ENCODE measurements around the gene MAPK10. TPM values are rescaled to one million over a fixed set of nuclear protein-coding genes. Genes with fewer than 3 reads are reported as not detected.

The MAPK10 gene
- total RNA-seq, 1 donor from 2014 or later: 123 TPM

DNA sequence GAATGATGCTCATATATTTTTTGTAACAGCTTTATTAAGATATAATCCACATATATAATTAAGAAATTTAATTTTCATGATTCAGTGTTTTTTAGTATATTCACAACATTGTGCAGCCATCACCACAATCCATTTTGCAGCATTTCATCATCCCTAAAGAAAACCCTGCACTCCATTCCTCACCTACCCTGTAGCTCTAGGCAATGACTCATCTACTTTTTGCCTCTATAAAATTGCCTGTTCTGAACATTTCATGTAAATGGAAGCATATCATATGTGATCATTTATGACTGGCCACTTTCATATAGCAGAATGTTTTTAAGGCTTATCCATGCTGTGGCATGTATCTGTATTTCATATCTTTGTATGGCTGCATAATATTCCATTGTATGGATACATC, 339.9 kb downstream of the MAPK10 start:
- no peak for DNase-seq (ENCODE audit: extremely low spot score in 2 of 2)
- H3K27ac ChIP-seq: no peak overlapping the region
- no peaks in the 10 kb centered on the region for H3K27me3 ChIP-seq
- no peaks in the 10 kb centered on the region for H3K9me3 ChIP-seq
- intact Hi-C loops (cut with DNase I): no loop called here
- TF ChIP-seq POLR2A (IDR thresholded peaks at IDR 0.05) (no peak), POLR2AphosphoS5 (IDR thresholded peaks at IDR 0.05; ENCODE audit: insufficient read depth in 1 of 2, low read depth in 1 of 2) (no peak)
- TF ChIP-seq, protein P1, sequence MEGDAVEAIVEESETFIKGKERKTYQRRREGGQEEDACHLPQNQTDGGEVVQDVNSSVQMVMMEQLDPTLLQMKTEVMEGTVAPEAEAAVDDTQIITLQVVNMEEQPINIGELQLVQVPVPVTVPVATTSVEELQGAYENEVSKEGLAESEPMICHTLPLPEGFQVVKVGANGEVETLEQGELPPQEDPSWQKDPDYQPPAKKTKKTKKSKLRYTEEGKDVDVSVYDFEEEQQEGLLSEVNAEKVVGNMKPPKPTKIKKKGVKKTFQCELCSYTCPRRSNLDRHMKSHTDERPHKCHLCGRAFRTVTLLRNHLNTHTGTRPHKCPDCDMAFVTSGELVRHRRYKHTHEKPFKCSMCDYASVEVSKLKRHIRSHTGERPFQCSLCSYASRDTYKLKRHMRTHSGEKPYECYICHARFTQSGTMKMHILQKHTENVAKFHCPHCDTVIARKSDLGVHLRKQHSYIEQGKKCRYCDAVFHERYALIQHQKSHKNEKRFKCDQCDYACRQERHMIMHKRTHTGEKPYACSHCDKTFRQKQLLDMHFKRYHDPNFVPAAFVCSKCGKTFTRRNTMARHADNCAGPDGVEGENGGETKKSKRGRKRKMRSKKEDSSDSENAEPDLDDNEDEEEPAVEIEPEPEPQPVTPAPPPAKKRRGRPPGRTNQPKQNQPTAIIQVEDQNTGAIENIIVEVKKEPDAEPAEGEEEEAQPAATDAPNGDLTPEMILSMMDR (IDR thresholded peaks at IDR 0.05): no peak
- H3K4me1 ChIP-seq: no peaks in the 10 kb centered on the region
- H3K36me3 ChIP-seq: peaks cover 0 to 9% of the 10 kb centered on the region in 2 donors
- no peak overlapping the region for H3K4me3 ChIP-seq

DNA sequence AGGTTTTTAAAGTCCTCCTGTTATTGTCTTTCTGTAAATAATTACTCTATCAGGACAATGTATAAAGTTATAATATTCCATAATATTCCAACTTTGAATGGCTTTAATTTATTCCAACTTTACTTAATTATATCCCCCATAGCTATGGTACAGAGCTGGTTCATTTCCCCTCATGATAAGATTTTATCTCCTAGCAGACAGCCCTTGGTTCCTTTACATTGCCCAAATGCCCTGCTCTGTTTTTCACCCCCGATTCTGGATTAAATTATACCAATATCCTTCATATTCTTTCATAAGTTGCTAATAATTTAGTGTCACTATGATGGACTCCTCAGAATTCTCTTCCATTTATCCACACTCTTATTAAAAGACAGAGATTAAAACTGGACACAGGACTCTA, 340.5 kb downstream of the MAPK10 start:
- H3K4me1 ChIP-seq: no peaks in the 10 kb centered on the region
- no peaks in the 10 kb centered on the region for H3K27me3 ChIP-seq
- H3K36me3 ChIP-seq: peaks cover 0 to 9% of the 10 kb centered on the region in 2 donors
- no peak overlapping the region for H3K4me3 ChIP-seq
- TF ChIP-seq POLR2A (IDR thresholded peaks at IDR 0.05) (no peak), POLR2AphosphoS5 (IDR thresholded peaks at IDR 0.05; ENCODE audit: insufficient read depth in 1 of 2, low read depth in 1 of 2) (no peak)
- TF ChIP-seq, protein P1 (IDR thresholded peaks at IDR 0.05): no peak
- intact Hi-C loops (cut with DNase I): no loop called here
- no peak overlapping the region for H3K27ac ChIP-seq
- no peak for DNase-seq (ENCODE audit: extremely low spot score in 2 of 2)
- H3K9me3 ChIP-seq: no peaks in the 10 kb centered on the region

DNA sequence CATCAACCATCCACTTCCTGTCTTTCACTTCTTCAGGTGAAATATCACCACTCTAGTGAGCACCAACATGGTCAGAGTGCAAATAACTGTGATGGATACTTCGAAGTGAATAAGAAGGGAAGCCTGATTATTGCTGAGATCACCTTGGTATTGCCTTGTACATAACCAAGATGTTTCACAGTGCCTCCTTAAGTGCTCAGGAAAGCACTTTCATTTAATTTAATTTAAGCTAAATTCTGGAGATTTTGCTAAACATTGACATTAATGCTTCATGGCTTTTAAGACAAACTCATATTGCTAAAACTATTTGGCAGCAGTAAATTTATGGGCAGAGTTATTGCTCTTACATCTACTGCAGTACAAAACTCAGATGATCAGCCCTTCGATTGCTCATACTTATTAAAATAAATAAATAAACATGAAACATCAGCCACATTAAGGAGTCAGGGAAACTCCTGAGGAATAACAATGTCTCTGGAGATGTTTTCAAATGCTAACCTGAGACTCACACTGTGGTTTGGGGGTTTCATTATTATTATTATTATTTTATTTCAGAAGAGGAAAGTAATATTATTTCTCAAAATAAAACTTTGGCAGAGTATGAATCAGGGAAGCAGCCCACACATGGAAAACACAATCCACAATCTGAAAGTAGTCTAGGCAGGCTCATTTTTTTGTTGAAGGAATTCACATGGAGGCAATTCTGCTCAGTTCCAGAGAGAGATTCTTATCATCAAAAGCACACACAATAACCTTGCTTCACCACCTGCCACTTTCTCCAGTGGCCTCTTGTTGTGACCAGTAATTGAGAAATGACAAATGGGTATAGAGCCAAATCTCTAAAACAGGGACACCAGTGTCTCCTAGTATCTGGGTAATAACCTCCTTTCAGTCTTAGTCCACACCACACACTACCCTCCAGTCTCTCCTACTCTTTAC, 344.2 kb downstream of the MAPK10 start:
- no peak for DNase-seq (ENCODE audit: extremely low spot score in 2 of 2)
- TF ChIP-seq, protein P1 (IDR thresholded peaks at IDR 0.05): no peak
- no peak for TF ChIP-seq POLR2A (IDR thresholded peaks at IDR 0.05)
- TF ChIP-seq POLR2AphosphoS5 (IDR thresholded peaks at IDR 0.05; ENCODE audit: insufficient read depth in 1 of 2, low read depth in 1 of 2): no peak
- H3K27me3 ChIP-seq: no peaks in the 10 kb centered on the region
- intact Hi-C loops (cut with DNase I): no loop called here
- H3K36me3 ChIP-seq: peaks cover 0 to 9% of the 10 kb centered on the region in 2 donors
- no peaks in the 10 kb centered on the region for H3K4me1 ChIP-seq
- no peak overlapping the region for H3K27ac ChIP-seq
- H3K4me3 ChIP-seq: no peak overlapping the region
- no peaks in the 10 kb centered on the region for H3K9me3 ChIP-seq

DNA sequence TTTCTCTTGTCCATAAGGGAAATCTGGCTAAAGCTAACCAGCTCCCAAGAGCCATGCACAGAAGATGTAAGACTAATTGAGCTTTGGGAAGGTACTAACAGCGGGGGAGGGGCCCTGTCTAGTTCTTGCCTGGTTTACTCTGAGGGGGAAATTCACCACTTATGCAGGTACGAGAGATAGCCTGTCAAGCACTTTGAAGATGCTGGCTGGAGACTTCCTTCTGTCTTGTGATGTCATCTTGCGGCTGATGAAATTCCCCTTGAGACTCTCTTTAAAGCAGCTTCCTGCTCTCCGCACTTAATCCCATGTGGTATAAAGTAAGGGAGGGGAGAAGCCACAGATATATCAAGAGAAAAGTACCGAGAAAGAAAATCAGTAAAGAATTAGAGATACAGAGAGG, 345.3 kb downstream of the MAPK10 start:
- H3K27me3 ChIP-seq: no peaks in the 10 kb centered on the region
- no peak for TF ChIP-seq POLR2AphosphoS5 (IDR thresholded peaks at IDR 0.05; ENCODE audit: insufficient read depth in 1 of 2, low read depth in 1 of 2)
- TF ChIP-seq, protein P1 (IDR thresholded peaks at IDR 0.05): no peak
- TF ChIP-seq POLR2A (IDR thresholded peaks at IDR 0.05): no peak
- DNase-seq (ENCODE audit: extremely low spot score in 2 of 2): no peak
- intact Hi-C loops (cut with DNase I): no loop called here
- H3K9me3 ChIP-seq: no peaks in the 10 kb centered on the region
- no peak overlapping the region for H3K4me3 ChIP-seq
- no peaks in the 10 kb centered on the region for H3K4me1 ChIP-seq
- H3K27ac ChIP-seq: no peak overlapping the region
- peaks cover 0 to 9% of the 10 kb centered on the region in 2 donors for H3K36me3 ChIP-seq

DNA sequence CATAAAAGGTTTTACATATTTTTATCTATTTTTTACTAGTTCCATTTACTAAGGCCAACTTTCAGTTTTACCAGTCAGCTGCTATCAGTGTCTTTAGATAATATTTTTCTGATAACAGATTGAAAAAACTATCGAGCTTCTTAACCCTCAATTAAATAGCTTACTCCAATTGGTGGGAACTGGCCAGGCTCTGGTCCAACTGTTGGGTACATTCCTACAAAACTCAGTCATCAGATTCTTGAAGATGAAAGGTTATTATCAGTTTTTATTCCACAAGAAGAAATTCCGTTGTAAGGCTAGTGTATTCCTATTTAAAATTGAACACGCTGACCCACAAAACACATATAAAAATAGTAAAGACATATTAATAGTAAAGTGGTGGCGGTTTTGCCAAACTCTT, 346.2 kb downstream of the MAPK10 start:
- H3K27ac ChIP-seq: no peak overlapping the region
- no peaks in the 10 kb centered on the region for H3K27me3 ChIP-seq
- H3K36me3 ChIP-seq: peaks cover 0 to 9% of the 10 kb centered on the region in 2 donors
- no peak overlapping the region for H3K4me3 ChIP-seq
- TF ChIP-seq POLR2AphosphoS5 (IDR thresholded peaks at IDR 0.05; ENCODE audit: insufficient read depth in 1 of 2, low read depth in 1 of 2) (no peak), POLR2A (IDR thresholded peaks at IDR 0.05) (no peak)
- TF ChIP-seq, protein P1 (IDR thresholded peaks at IDR 0.05): no peak
- no peak for DNase-seq (ENCODE audit: extremely low spot score in 2 of 2)
- H3K9me3 ChIP-seq: no peaks in the 10 kb centered on the region
- H3K4me1 ChIP-seq: no peaks in the 10 kb centered on the region
- intact Hi-C loops (cut with DNase I): no loop called here
